HepG2 (cell line): Measurements from ENCODE around the gene DNAJC10.

Experiments used
- ATF6 ChIP-seq: sonication (generic); formaldehyde crosslinking; conservative IDR thresholded peaks from 2 replicates; pipeline ENCODE4 v1.4.0; 2020; ENCODE audit warnings: missing genetic modification reagents
- CHD2 ChIP-seq: IDR thresholded peaks from 2 replicates; pipeline ENCODE4 v1.6.1; 2011; ENCODE audit warnings: low read depth, low read length, improper control_type of control experiment
- CTCF ChIP-seq: sonication (generic); formaldehyde crosslinking; IDR thresholded peaks from 2 replicates; pipeline ENCODE4 v1.5.0; 2020; ENCODE audit warnings: mild to moderate bottlenecking, missing genetic modification reagents, moderate library complexity
- EP300 ChIP-seq, 3 experiments: sonication (generic) in 1 of 3; formaldehyde crosslinking in 1 of 3; IDR thresholded peaks; 2 replicates each; pipeline versions ENCODE4 v1.5.1 to v1.6.1; 2011 to 2020; ENCODE audit warnings: low read depth in 2 of 3, low read length in 2 of 3, borderline replicate concordance in 1 of 3, improper control_type of control experiment in 1 of 3, mild to moderate bottlenecking in 1 of 3, missing genetic modification reagents in 1 of 3, moderate library complexity in 1 of 3
- EZH2 ChIP-seq: conservative IDR thresholded peaks from 2 replicates; pipeline ENCODE4 v1.6.1; 2012; ENCODE audit warnings: mild to moderate bottlenecking, low read depth, low read length, moderate library complexity
- IRF1 ChIP-seq: sonication (generic); formaldehyde crosslinking; IDR thresholded peaks from 2 replicates; pipeline ENCODE4 v1.4.0; 2020; ENCODE audit warnings: low read depth, mild to moderate bottlenecking, missing genetic modification reagents
- PRDM4 ChIP-seq: sonication (generic); formaldehyde crosslinking; IDR thresholded peaks from 2 replicates; pipeline ENCODE4 v1.9.0; 2021; ENCODE audit warnings: missing genetic modification reagents, borderline replicate concordance
- SMAD1 ChIP-seq: sonication (generic); formaldehyde crosslinking; IDR thresholded peaks from 2 replicates; pipeline ENCODE4 v1.4.0; 2020; ENCODE audit warnings: missing genetic modification reagents, low read depth, mild to moderate bottlenecking, borderline replicate concordance
- THAP8 ChIP-seq: sonication (generic); formaldehyde crosslinking; IDR thresholded peaks from 2 replicates; pipeline ENCODE4 v1.5.1; 2020; ENCODE audit warnings: missing genetic modification reagents, mild to moderate bottlenecking, borderline replicate concordance
- ZNF549 ChIP-seq: sonication (generic); formaldehyde crosslinking; IDR thresholded peaks from 2 replicates; pipeline ENCODE4 v1.5.0; 2020; ENCODE audit warnings: missing genetic modification reagents
- ZNF564 ChIP-seq: sonication (generic); formaldehyde crosslinking; IDR thresholded peaks from 2 replicates; pipeline ENCODE4 v1.8.1; 2023; ENCODE audit warnings: mild to moderate bottlenecking, missing genetic modification reagents
- ZNF567 ChIP-seq: sonication (generic); formaldehyde crosslinking; IDR thresholded peaks from 2 replicates; pipeline ENCODE4 v1.8.1; 2023; ENCODE audit warnings: mild to moderate bottlenecking, missing genetic modification reagents, borderline replicate concordance
- ZNF644 ChIP-seq: IDR thresholded peaks from 2 replicates; pipeline ENCODE4 v1.6.1; 2016; ENCODE audit warnings: low read depth

GRCh38 chr2:182744490-182744889, 28.4 kb downstream of the DNAJC10 start:
- TF ChIP-seq ATF6 (CRISPR knock-in tag): no peak
- TF ChIP-seq EZH2: no peak
- no peak for TF ChIP-seq ZNF549
- TF ChIP-seq ZNF564 (CRISPR knock-in tag): no peak
- TF ChIP-seq CHD2: no peak
- TF ChIP-seq ZNF567: no peak
- TF ChIP-seq PRDM4 (CRISPR knock-in tag): no peak
- TF ChIP-seq SMAD1: no peak
- TF ChIP-seq CTCF (CRISPR knock-in tag): no peak
- no peak for TF ChIP-seq ZNF644 (CRISPR knock-in tag)
- TF ChIP-seq IRF1 (CRISPR knock-in tag): no peak
- TF ChIP-seq EP300 (IDR thresholded peaks at IDR 0.05; ENCODE audit: low read depth in 2 of 2, low read length in 2 of 2): no peak
- no peak for TF ChIP-seq EP300 (CRISPR knock-in tag; IDR thresholded peaks at IDR 0.05; ENCODE audit: borderline replicate concordance)
- no peak for TF ChIP-seq THAP8 (CRISPR knock-in tag)
